A549 (cell line): Measurements from ENCODE around the gene TSPO. TPM values are rescaled to one million over a fixed set of nuclear protein-coding genes. Genes with fewer than 3 reads are reported as not detected.

Experiments used
- ATAC-seq, 2 experiments: fragments of 200-7000 bp in 1 of 2; fragments of >200 bp in 1 of 2; cut with Nextera tagmentation in 1 of 2; cut with Tn5 transposase in 1 of 2; 3 replicates each; pipeline versions ENCODE4 v1.8.0 to v1.9.1; 2018 to 2020; ENCODE audit warnings: mild to moderate bottlenecking in 1 of 2, moderate library complexity in 1 of 2
- CTCF ChIA-PET: fragments of 300-600 bp; sonication (Branson Sonifier 250); formaldehyde crosslinking; extraction: SDS; loops from one replicate; lab custom pipeline; 2021; ENCODE audit warnings: antibody characterized with exemption, inconsistent platforms; lab: Yijun Ruan, JAX
- POLR2A ChIA-PET: fragments of 350-600 bp; formaldehyde crosslinking; extraction: SDS; loops from one replicate; lab custom pipeline; 2021; ENCODE audit warnings: antibody characterized with exemption, inconsistent platforms; lab: Yijun Ruan, JAX
- DNase-seq, 2 experiments: peaks; one replicate each; pipeline versions ENCODE4 v3.0.0 to v3.0.0-alpha.2; 2011 to 2016; ENCODE audit warnings: low read depth in 1 of 2, low spot score in 1 of 2
- FAIRE-seq: peaks from 2 replicates; lab custom pipeline; 2011; peaks lifted over from hg19 to GRCh38; lab: Jason Lieb, UNC
- H3K27ac ChIP-seq, 2 experiments: fragments of >200 bp; sonication (Bioruptor Twin); formaldehyde crosslinking; 3 replicates each; pipeline ENCODE4 v1.5.1; 2016 to 2017
- H3K4me1 ChIP-seq: fragments of >200 bp; sonication (Bioruptor Twin); formaldehyde crosslinking; 3 replicates; pipeline ENCODE4 v1.6.1; 2016
- H3K4me2 ChIP-seq: fragments of >200 bp; sonication (Bioruptor Twin); formaldehyde crosslinking; 3 replicates; pipeline ENCODE4 v1.6.1; 2016
- H3K4me3 ChIP-seq: fragments of >200 bp; sonication (Bioruptor Twin); formaldehyde crosslinking; 3 replicates; pipeline ENCODE4 v1.5.1; 2016
- H3K9me3 ChIP-seq: fragments of >200 bp; sonication (Bioruptor Twin); formaldehyde crosslinking; 3 replicates; pipeline ENCODE4 v1.6.1; 2016
- BCL3 ChIP-seq: fragments of >200 bp; sonication (Bioruptor Twin); formaldehyde crosslinking; IDR thresholded peaks from 3 replicates; pipeline ENCODE4 v1.6.1; 2016
- CHD2 ChIP-seq: fragments of 150-350 bp; IDR thresholded peaks from 2 replicates; pipeline ENCODE4 v1.6.1; 2014; ENCODE audit warnings: low read length; ENCODE audit not compliant: partially characterized antibody
- E2F6 ChIP-seq: IDR thresholded peaks from 2 replicates; pipeline ENCODE4 v1.6.1; 2012; ENCODE audit warnings: low read depth, borderline replicate concordance
- EHF ChIP-seq: fragments of 250-450 bp; sonication (Bioruptor Pico); IDR thresholded peaks from 2 replicates; pipeline ENCODE4 v1.5.0; 2020; ENCODE audit warnings: mild to moderate bottlenecking
- ELK1 ChIP-seq: fragments of 150-350 bp; IDR thresholded peaks from 2 replicates; pipeline ENCODE4 v1.6.1; 2014; ENCODE audit warnings: low read depth, mild to moderate bottlenecking, low read length
- EP300 ChIP-seq, 2 experiments: fragments of >200 bp; sonication (Bioruptor Twin); formaldehyde crosslinking; IDR thresholded peaks; 2 replicates in 1 of 2; 3 replicates in 1 of 2; pipeline ENCODE4 v1.6.1; 2016 to 2017
- GATA3 ChIP-seq: IDR thresholded peaks from 2 replicates; pipeline ENCODE4 v1.6.1; 2012; ENCODE audit warnings: borderline replicate concordance
- HDAC2 ChIP-seq: fragments of 200-600 bp; sonication (generic); IDR thresholded peaks from 2 replicates; pipeline ENCODE4 v1.6.1; 2016
- HES2 ChIP-seq: fragments of >200 bp; sonication (Bioruptor Twin); formaldehyde crosslinking; IDR thresholded peaks from 2 replicates; pipeline ENCODE4 v1.6.1; 2016
- HOXB13 ChIP-seq: fragments of 250-450 bp; sonication (Bioruptor Pico); IDR thresholded peaks from 2 replicates; pipeline ENCODE4 v1.5.0; 2020; ENCODE audit warnings: low read depth, mild to moderate bottlenecking, moderate library complexity
- MAFK ChIP-seq: fragments of 450-650 bp; IDR thresholded peaks from 2 replicates; pipeline ENCODE4 v1.6.1; 2014; ENCODE audit not compliant: partially characterized antibody
- MAX ChIP-seq: IDR thresholded peaks from 2 replicates; pipeline ENCODE4 v1.6.1; 2012
- MYC ChIP-seq: IDR thresholded peaks from 2 replicates; pipeline ENCODE4 v1.6.1; 2012; ENCODE audit warnings: mild to moderate bottlenecking, inconsistent platforms, low read length, improper control_type of control experiment, borderline replicate concordance
- NPAS2 ChIP-seq: fragments of 250-450 bp; sonication (Bioruptor Pico); IDR thresholded peaks from 2 replicates; pipeline ENCODE4 v1.8.0; 2022; ENCODE audit warnings: mild to moderate bottlenecking, moderate library complexity, borderline replicate concordance
- NR3C1 ChIP-seq: fragments of >200 bp; sonication (Bioruptor Twin); formaldehyde crosslinking; IDR thresholded peaks from 3 replicates; pipeline ENCODE4 v1.6.1; 2017
- PHF8 ChIP-seq: fragments of 200-600 bp; sonication (generic); IDR thresholded peaks from 2 replicates; pipeline ENCODE4 v1.6.1; 2016; ENCODE audit warnings: low read depth, mild to moderate bottlenecking, antibody characterized with exemption, moderate library complexity, borderline replicate concordance
- RFX5 ChIP-seq: fragments of 450-650 bp; IDR thresholded peaks from 2 replicates; pipeline ENCODE4 v1.7.1; 2014; ENCODE audit warnings: antibody characterized with exemption, mild to moderate bottlenecking, moderate library complexity
- SREBF2 ChIP-seq: fragments of 450-650 bp; IDR thresholded peaks from 2 replicates; pipeline ENCODE4 v1.6.1; 2014; ENCODE audit warnings: mild to moderate bottlenecking, moderate library complexity
- TFCP2L1 ChIP-seq: fragments of 250-450 bp; sonication (Bioruptor Pico); IDR thresholded peaks from 2 replicates; pipeline ENCODE4 v1.5.0; 2021; ENCODE audit warnings: mild to moderate bottlenecking
- USF2 ChIP-seq: fragments of 450-650 bp; IDR thresholded peaks from 2 replicates; pipeline ENCODE4 v1.6.1; 2014; ENCODE audit warnings: antibody characterized with exemption
- WGBS: methylation state at CpG from one replicate; pipeline ENCODE4 v1.1.6; 2017; ENCODE audit errors: missing lambda C conversion rate; 5-methylcytosine and 5-hydroxymethylcytosine counted together
- polyA plus RNA-seq, 4 experiments: library from polyadenylated mRNA; depleted of rRNA in 3 of 4; stranded (reverse); fragments of >200 nt; fragmentation: RNase III in 1 of 4; extraction: RNeasy Plus Mini Kit Qiagen cat#74134 plus additional on column Dnase treatment in 1 of 4; gene quantifications; 2 replicates in 3 of 4; 3 replicates in 1 of 4; pipeline ENCODE4 v1.2.3, GENCODE V29; 2011 to 2017

Gene TSPO
- polyA plus RNA-seq, 2 of the 4 experiments (the other 2 are of a cell fraction): 43.2 to 94.4 TPM

- POLR2A ChIA-PET: no interaction called here
- no peak for TF ChIP-seq TFCP2L1
- Histone ChIP-seq H3K27ac (no peak overlapping the region), H3K4me3 (no peak overlapping the region), H3K4me2 (no peak overlapping the region), H3K4me1 (peaks cover 10% of the 10 kb centered on the region; the same call in 2 of the 3 replicates), H3K9me3 (no peaks in the 10 kb centered on the region)
- DNase-seq (no peak), FAIRE-seq (no peak), ATAC-seq (no peak)
- CTCF ChIA-PET: interaction anchor here (1.2 kb wide), 1 partner anchor 289 kb away, joined by 4 read pairs; no protein-coding TSS in a partner anchor
- 91% methylated on average over 10 of the region's 12 CpGs for WGBS
These were observed 5.1 kb downstream of the TSPO start for GRCh38 chr22:43156413-43156812.

- 89% methylated on average over 7 of the region's 9 CpGs for WGBS
- no peak for DNase-seq
These were observed 6.7 kb downstream of the TSPO start for GRCh38 chr22:43157874-43158546.

GRCh38 chr22:43158778-43159483, 7.6 kb downstream of the TSPO start:
- FAIRE-seq (no peak), DNase-seq (no peak), ATAC-seq (no peak)
- TF ChIP-seq HOXB13 (CRISPR knock-in tag): no peak
- no peak for TF ChIP-seq ELK1
- TF ChIP-seq MYC: no peak
- TF ChIP-seq GATA3: no peak
- TF ChIP-seq HES2: no peak
- no peak for TF ChIP-seq NR3C1
- no peak for TF ChIP-seq CHD2
- no peak for TF ChIP-seq PHF8
- no peak for TF ChIP-seq SREBF2
- no peak for TF ChIP-seq TFCP2L1
- H3K27ac ChIP-seq: no peak overlapping the region
- no peaks in the 10 kb centered on the region for H3K9me3 ChIP-seq
- no peak overlapping the region for H3K4me3 ChIP-seq
- 85% methylated on average over 7 of the region's 24 CpGs for WGBS
- no peak overlapping the region for H3K4me2 ChIP-seq
- POLR2A ChIA-PET: no interaction called here
- CTCF ChIA-PET: no interaction called here
- H3K4me1 ChIP-seq: peaks cover 1% of the 10 kb centered on the region; the same call in 2 of the 3 replicates

More at GRCh38 chr22:43157874-43158546, 6.7 kb downstream of the TSPO start:
- FAIRE-seq (no peak), ATAC-seq (no peak)
- no peak overlapping the region for H3K4me3 ChIP-seq
- H3K4me1 ChIP-seq: peaks cover 5% of the 10 kb centered on the region; the same call in 2 of the 3 replicates
- ChIA-PET CTCF (interaction anchor here (1.2 kb wide), 1 partner anchor 24 kb away, joined by 3 read pairs; no protein-coding TSS in a partner anchor), POLR2A (no interaction called here)
- H3K27ac ChIP-seq: no peak overlapping the region
- TF ChIP-seq HDAC2: no peak
- TF ChIP-seq EHF: no peak
- TF ChIP-seq E2F6: no peak
- no peak for TF ChIP-seq BCL3
- TF ChIP-seq RFX5: no peak
- TF ChIP-seq NPAS2 (CRISPR knock-in tag): no peak
- no peak for TF ChIP-seq EP300 (IDR thresholded peaks at IDR 0.05)
- no peak for TF ChIP-seq MAX
- TF ChIP-seq MYC: no peak
- no peak for TF ChIP-seq MAFK
- no peak for TF ChIP-seq USF2
- no peaks in the 10 kb centered on the region for H3K9me3 ChIP-seq
- no peak overlapping the region for H3K4me2 ChIP-seq
